GM12864 (cell line): ENCODE measurements around the gene ZEB2.

Source experiments
- DNase-seq: peaks from one replicate; pipeline ENCODE4 v3.0.0-alpha.2; 2011; ENCODE audit warnings: low read depth
- H3K4me3 ChIP-seq: 2 replicates; pipeline ENCODE4 v1.5.1; 2011; ENCODE audit warnings: mild to moderate bottlenecking, low read depth, low read length, control low read depth
- TF ChIP-seq, protein P1 (sequence below): IDR thresholded peaks from 2 replicates; pipeline ENCODE4 v1.5.1; 2011; ENCODE audit warnings: low read depth, mild to moderate bottlenecking, moderate library complexity, low read length, control low read depth, inconsistent platforms; ENCODE audit errors: missing control alignments

ZEB2 gene

DNA sequence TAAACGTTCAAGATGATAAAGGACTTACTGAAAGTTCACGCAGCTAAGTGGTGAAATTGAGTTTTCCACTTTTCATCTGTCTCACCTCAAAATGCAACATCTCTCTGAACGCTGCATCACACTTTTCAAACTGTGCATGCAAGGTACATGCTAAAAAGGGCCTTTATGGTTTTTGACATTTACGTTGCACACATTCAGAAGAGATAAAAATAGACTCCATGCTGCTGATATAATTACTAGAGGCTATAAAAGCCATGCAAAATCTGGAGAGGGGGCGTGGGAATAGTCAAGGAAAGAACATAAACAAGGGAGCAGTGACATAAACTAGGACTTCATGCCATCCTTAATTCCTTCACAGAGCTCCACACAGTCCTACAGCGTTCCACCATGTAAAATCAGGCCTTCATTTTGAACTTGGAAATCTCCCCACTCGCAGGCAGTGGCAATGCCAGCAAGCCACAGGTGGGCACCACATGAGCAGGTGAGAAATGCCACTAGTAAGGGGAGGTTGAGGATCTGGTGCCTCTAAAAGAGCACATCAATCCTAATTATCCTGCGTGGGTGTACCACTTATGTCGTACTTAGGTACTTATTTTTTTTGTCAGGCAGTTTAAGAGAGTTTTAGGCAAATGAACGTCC, 71.4 kb downstream of the ZEB2 start:
- TF ChIP-seq, protein P1, sequence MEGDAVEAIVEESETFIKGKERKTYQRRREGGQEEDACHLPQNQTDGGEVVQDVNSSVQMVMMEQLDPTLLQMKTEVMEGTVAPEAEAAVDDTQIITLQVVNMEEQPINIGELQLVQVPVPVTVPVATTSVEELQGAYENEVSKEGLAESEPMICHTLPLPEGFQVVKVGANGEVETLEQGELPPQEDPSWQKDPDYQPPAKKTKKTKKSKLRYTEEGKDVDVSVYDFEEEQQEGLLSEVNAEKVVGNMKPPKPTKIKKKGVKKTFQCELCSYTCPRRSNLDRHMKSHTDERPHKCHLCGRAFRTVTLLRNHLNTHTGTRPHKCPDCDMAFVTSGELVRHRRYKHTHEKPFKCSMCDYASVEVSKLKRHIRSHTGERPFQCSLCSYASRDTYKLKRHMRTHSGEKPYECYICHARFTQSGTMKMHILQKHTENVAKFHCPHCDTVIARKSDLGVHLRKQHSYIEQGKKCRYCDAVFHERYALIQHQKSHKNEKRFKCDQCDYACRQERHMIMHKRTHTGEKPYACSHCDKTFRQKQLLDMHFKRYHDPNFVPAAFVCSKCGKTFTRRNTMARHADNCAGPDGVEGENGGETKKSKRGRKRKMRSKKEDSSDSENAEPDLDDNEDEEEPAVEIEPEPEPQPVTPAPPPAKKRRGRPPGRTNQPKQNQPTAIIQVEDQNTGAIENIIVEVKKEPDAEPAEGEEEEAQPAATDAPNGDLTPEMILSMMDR: no peak
- H3K4me3 ChIP-seq: peak overlapping the region; percentile 24
- DNase-seq: no peak

DNA sequence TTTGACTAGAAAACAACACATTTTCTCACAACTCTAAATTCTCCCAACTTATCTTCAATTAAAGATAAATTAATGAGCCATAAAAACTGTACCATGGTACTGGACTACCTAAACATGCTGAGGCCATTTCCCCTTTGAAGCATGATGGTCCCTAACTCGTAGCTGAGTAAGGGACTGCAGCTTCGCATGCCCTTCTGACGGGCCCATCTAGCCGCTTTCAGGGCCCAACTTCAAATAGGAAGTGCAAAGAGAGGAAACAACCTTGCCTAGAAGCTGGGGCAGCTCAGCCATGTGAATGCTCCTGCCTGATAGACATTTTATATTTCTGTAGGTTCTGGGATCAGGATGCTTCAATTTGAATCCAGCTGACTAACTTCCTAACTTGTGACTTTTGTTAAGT, 72.4 kb downstream of the ZEB2 start:
- H3K4me3 ChIP-seq: no peak overlapping the region
- TF ChIP-seq, protein P1: no peak
- no peak for DNase-seq

DNA sequence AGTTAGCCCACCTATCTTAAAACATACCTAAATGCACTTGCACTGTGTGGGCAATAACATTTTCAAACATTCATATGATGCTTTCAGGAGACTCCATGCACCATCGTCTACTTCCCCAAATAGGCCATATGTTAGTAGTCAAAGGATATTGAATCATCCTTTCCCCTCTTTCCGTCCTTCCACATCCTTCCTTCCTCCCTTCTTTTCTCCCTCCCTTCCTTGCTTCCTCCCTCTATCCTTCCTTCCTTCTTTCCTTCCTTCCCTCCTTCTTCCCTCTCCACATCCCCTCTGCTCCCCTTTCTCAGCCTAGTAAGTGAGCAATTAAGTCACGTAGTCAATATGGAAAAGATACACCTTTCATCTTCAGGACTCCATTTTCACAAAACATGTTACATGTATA, 73.8 kb downstream of the ZEB2 start:
- no peak overlapping the region for H3K4me3 ChIP-seq
- TF ChIP-seq, protein P1: no peak
- DNase-seq: no peak

DNA sequence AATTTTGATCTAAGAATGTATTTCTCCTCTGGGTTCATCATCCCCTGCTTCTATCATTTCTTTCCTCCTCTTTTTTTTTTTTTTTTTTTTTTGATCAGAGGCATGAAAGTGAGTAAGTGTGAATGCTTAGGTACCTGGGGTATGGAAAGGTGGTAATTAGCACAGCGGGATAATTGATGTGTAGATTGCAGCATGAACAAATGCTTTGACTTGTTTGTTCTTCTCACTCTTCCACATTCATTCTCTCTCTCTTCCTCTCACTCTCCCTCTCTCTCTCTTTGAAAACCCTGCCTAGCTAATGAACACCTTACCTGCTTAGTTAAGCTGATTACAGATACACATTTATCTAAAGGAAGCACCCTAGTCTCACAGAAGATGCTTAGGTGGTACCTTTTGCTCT, 74.7 kb downstream of the ZEB2 start:
- DNase-seq: no peak
- no peak overlapping the region for H3K4me3 ChIP-seq
- TF ChIP-seq, protein P1: no peak

DNA sequence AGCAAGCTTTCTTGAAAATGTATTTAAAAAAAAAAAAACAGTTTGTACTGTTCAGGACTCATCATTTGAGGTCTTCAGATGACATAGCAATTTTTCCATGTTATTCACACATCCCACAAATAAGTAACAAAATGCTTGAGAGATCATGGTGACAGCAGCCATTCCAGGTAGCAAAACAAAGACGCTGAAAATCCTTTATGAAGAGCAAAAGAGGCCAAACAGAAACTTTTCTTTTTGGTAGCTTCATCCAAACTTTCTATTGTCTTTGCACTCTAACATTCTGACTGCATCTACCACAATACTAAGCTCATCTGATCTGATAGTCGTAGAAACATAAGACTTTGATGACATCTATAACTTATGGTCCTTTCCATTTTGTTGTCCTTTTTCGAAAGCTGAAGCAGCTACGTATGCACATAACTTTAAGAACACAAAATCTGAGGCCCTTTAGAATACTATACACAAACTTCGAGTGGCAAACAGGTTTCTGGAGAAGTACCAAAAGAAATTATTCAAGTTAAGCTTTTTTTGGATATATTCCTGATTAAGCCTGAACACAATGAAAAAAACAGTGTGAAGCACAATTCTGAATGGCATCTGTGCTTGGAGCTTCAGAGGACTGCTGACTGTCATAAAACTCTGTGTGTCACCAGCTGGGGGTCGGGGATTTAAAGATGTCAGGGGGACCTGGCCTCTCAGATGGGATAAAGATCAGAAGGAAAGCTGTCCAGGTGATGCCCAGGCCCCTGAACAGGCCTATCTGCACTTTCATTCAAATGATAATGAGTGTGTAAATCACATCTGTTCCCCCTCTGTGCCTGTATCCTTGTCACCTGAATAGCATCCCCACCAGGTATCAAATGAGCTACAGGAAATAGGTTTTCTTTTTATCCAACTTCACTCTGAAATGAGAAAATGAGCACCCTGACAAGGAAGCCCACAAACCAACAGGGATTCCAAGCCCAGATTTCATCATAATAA, 75.8 kb downstream of the ZEB2 start:
- TF ChIP-seq, protein P1: no peak
- DNase-seq: no peak
- H3K4me3 ChIP-seq: no peak overlapping the region

DNA sequence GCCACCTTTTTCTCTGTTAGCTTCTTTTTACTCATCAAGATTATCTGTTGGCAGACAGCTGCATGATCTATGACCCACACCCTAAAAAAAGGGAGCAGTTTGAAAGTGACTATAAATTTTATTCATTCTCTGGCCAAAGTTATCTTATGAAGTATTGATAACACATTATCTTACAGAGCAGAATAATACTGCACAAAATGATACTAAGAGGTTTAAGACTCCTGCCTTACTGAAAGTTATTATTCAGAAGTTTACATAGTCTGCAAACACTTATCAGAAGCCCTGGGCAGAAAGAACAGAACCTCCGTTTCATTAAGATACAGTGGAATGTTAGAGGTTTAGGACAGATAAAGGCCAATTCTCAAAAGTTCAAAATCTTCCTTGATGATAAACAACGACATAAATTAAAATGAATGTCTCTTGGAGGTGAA, 78.2 kb downstream of the ZEB2 start:
- no peak overlapping the region for H3K4me3 ChIP-seq
- TF ChIP-seq, protein P1: no peak
- DNase-seq: no peak
